ENCODE measurements around the gene ARHGDIB. TPM values are rescaled to one million over a fixed set of nuclear protein-coding genes. Genes with fewer than 3 reads are reported as not detected.

ARHGDIB gene
- total RNA-seq, 1 experiment from 2014 or later, result 1.6 TPM

GRCh38 chr12:14952299-14952921 lies 9.0 kb downstream of the ARHGDIB start:
- H3K4me3 Mint-ChIP-seq, result no peak overlapping the region
- DNase-seq (ENCODE audit: low spot score), result no peak
- POLR2A ChIA-PET, result no interaction called here
- H3K4me1 Mint-ChIP-seq, result peaks cover 22% of the 10 kb centered on the region
- H3K36me3 Mint-ChIP-seq, result no peaks in the 10 kb centered on the region
- ATAC-seq, result no peak
- H3K27ac Mint-ChIP-seq, result no peak overlapping the region
- CTCF ChIA-PET, result no interaction called here
- TF ChIP-seq ZBTB21 (CRISPR knock-in tag; IDR thresholded peaks at IDR 0.05; ENCODE audit: borderline replicate concordance), result no peak
- TF ChIP-seq JAZF1 (CRISPR knock-in tag; IDR thresholded peaks at IDR 0.05), result no peak
- no peak for TF ChIP-seq NFYB (CRISPR knock-in tag; conservative IDR thresholded peaks at IDR 0.05; ENCODE audit: low read depth)
- TF ChIP-seq TEAD4 (CRISPR knock-in tag; IDR thresholded peaks at IDR 0.05), result no peak
- no peaks in the 10 kb centered on the region for H3K9me3 Mint-ChIP-seq
- H3K27me3 Mint-ChIP-seq (ENCODE audit: low read depth), result no peaks in the 10 kb centered on the region; the same call in 1 of the 2 replicates

- Mint-ChIP-seq H3K4me3 (no peak overlapping the region), H3K27ac (no peak overlapping the region), H3K27me3 (ENCODE audit: low read depth) (no peaks in the 10 kb centered on the region; the same call in 1 of the 2 replicates), H3K9me3 (no peaks in the 10 kb centered on the region), H3K4me1 (peaks cover 21% of the 10 kb centered on the region), H3K36me3 (no peaks in the 10 kb centered on the region)
- ATAC-seq, result no peak
- POLR2A ChIA-PET, result no interaction called here
- CTCF ChIA-PET, result no interaction called here
- no peak for DNase-seq (ENCODE audit: low spot score)
- TF ChIP-seq ZNF532 (CRISPR knock-in tag; IDR thresholded peaks at IDR 0.05; ENCODE audit: borderline replicate concordance), result no peak
- no peak for TF ChIP-seq MXD4 (CRISPR knock-in tag; IDR thresholded peaks at IDR 0.05; ENCODE audit: borderline replicate concordance)
- no peak for TF ChIP-seq ATF2 (CRISPR knock-in tag; IDR thresholded peaks at IDR 0.05; ENCODE audit: borderline replicate concordance, low read depth)
- no peak for TF ChIP-seq ERG (CRISPR knock-in tag; IDR thresholded peaks at IDR 0.05)
- TF ChIP-seq JUN (CRISPR knock-in tag; IDR thresholded peaks at IDR 0.05), result no peak
- no peak for TF ChIP-seq ZSCAN18 (CRISPR knock-in tag; IDR thresholded peaks at IDR 0.05)
- no peak for TF ChIP-seq GABPB1 (CRISPR knock-in tag; IDR thresholded peaks at IDR 0.05)
- no peak for TF ChIP-seq NFE2L1 (CRISPR knock-in tag; IDR thresholded peaks at IDR 0.05)
- no peak for TF ChIP-seq ZNF281 (CRISPR knock-in tag; IDR thresholded peaks at IDR 0.05)
- no peak for TF ChIP-seq CBFB (CRISPR knock-in tag; IDR thresholded peaks at IDR 0.05; ENCODE audit: low read depth)
- TF ChIP-seq EMX1 (CRISPR knock-in tag; IDR thresholded peaks at IDR 0.05), result no peak
- TF ChIP-seq ZNF512 (CRISPR knock-in tag; IDR thresholded peaks at IDR 0.05; ENCODE audit: borderline replicate concordance), result no peak
- TF ChIP-seq ZBTB21 (CRISPR knock-in tag; IDR thresholded peaks at IDR 0.05; ENCODE audit: borderline replicate concordance), result no peak
- TF ChIP-seq ZNF138 (CRISPR knock-in tag; conservative IDR thresholded peaks at IDR 0.05), result no peak
- no peak for TF ChIP-seq TP53 (CRISPR knock-in tag; IDR thresholded peaks at IDR 0.05)
- TF ChIP-seq MLX (CRISPR knock-in tag; IDR thresholded peaks at IDR 0.05), result no peak
Observed at GRCh38 chr12:14951851-14952250, 9.6 kb downstream of the ARHGDIB start.

All from WTC11 (cell line).